ENCODE data around the gene PROC.

DNA sequence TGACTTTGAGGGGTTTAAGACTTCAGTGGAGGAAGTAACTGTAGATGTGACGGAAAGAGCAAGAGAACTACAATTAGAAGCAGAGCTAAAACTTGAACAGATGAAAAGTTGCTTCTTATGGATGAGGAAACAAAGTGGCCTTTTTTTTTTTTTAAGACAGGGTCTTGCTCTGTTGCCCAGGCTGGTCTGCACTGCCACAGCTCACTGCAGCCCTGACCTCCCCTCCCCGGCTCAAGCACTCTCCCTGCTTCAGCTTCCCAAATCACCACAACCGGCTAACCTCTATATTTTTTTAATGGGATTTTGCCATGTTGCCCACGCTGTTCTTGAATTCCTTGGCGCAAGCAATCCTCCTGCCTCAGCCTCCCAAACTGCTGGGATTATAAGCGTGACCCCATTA, 33.7 kb upstream of the PROC start:
- TF ChIP-seq ZNF274 (IDR thresholded peaks at IDR 0.05; ENCODE audit: low read depth, low read length) (no peak), YY1 (IDR thresholded peaks at IDR 0.05; ENCODE audit: insufficient read depth, insufficient read length) (no peak)

Measured in NT2/D1 (cell line).